ENCODE results near the gene OLAH.
"Not testable (repeated sequence)": the region's sequence is repeated elsewhere in the genome, so short reads cannot be mapped to it uniquely, and the experiment has no call there.

The OLAH gene

DNA sequence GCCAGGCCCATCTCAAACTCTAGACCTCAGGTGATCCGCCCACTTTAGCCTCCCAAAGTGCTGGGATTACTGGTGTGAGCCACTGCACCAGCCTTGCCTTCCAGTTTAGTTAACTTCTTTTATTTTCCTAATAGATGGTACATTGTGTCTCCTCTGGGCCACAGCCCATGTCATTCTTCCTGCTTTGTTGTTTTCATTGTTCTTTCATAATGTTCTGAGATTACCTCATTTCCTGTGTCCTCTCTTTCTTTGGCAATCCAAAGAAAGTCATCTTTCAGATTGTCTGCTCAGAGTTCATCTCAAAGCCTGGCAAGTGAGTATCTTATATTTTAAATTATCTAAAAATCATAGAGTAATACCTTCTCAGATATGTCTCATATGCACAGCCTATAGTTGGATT is at the start of gene OLAH:
OLAH (plus strand) TSS at position 270 of the 400 bp plus-strand sequence. CDS start 3,346 bp downstream, outside the sequence.
- DNase-seq, result no peak

DNA sequence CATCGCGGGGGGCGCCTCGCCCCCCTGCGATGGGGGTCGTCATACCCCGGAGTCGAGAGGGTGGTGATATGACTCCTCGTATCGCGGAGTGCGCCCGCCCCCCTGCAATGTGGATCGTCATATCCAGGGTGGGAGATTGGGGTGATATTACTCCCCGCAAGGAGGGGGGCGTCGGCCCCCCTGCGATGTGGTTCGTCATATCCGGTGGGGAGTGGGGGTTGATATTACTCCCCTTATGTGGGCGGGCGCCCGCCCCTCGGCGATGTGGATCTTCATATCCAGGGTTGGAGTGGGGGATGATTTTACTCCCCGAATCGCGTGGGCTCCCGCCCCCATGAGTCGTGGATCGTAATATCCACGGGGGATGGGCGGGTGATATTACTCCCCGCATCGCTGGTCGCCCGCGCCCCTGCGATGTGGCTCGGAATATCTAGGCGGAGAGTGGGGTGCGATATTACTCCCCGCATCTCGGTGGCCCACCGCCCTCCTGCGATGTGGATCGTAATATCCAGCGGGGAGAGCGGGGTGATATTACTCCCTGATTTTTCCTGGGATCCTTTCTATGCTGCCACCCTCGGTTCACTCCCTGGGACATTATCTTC is 47.7 kb upstream of the OLAH start:
- DNase-seq, result no peak

DNA sequence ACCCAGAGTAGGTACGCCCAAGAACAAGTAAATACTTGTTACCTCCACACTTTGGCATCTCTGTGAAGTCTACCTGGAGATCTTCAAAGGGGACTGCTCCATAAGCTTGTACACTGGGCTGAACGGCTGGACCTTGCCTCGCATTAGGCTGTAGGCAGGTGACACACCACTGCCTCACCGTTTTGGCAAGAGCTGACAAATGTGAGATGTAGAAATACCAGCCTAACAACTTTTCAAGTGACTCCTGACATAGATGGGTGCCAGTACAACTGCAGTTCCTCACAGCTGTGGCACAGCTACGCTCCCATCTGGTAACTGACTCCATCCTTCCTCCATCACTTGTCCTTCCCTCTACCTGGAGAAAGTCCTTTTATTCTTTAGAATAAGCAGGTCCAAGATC is 30.2 kb upstream of the OLAH start:
- not testable (repeated sequence) for DNase-seq

DNA sequence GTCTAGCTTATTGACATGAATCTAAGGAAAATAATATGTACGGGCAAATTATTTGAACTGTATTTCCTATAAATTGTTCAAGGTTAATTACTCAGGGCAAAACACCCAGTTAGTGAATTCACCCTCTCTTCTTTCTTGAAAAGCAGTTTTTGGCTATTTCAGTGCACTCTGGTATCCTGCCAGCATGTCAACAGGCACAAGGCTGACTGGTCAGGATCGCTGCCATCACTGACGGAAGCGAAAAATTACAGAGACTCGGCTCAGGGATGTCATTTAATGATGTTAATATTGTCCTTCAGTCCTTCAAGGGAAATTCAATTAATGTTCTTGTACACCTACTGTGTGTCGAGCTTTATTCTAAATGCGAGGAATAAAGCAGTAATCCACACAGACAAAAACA is 28.3 kb upstream of the OLAH start:
- DNase-seq, result no peak

DNA sequence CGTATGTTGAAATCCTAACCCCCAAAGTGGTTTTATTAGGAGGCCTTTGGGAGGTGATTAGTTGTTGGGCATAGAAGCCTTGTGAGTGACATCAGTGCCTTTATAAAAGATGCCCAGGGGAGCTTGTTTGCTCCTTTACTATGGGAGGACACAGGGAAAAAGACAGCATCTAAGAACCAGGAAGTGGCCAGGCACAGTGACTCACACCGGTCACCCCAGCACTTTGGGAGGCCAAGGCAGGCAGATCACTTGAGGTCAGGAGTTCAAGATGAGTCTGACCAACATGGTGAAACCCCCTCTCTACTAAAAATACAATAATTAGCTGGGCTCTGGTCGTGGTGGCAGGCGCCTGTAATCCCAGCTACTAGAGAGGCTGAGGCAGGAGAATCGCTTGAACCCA is 22.8 kb upstream of the OLAH start:
- DNase-seq, result not testable (repeated sequence)

DNA sequence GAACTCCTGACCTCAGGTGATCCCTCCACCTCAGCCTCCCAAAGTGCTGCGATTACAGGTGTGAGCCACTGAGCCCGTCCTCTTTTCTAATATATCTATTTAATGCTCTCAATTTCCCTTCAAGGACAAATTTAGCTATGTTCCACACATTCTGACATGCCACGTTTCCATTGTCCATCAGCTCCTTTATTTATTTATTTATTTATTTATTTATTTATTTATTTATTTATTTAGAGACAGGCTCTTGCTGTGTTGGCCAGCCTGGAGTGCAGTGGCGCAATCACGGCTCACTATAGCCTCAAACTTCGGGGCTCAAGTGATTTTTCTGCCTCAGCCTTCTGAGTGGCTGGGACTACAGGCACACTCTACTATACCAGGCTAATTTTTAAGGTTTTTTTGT is 20.7 kb upstream of the OLAH start:
- DNase-seq, result not testable (repeated sequence)

DNA sequence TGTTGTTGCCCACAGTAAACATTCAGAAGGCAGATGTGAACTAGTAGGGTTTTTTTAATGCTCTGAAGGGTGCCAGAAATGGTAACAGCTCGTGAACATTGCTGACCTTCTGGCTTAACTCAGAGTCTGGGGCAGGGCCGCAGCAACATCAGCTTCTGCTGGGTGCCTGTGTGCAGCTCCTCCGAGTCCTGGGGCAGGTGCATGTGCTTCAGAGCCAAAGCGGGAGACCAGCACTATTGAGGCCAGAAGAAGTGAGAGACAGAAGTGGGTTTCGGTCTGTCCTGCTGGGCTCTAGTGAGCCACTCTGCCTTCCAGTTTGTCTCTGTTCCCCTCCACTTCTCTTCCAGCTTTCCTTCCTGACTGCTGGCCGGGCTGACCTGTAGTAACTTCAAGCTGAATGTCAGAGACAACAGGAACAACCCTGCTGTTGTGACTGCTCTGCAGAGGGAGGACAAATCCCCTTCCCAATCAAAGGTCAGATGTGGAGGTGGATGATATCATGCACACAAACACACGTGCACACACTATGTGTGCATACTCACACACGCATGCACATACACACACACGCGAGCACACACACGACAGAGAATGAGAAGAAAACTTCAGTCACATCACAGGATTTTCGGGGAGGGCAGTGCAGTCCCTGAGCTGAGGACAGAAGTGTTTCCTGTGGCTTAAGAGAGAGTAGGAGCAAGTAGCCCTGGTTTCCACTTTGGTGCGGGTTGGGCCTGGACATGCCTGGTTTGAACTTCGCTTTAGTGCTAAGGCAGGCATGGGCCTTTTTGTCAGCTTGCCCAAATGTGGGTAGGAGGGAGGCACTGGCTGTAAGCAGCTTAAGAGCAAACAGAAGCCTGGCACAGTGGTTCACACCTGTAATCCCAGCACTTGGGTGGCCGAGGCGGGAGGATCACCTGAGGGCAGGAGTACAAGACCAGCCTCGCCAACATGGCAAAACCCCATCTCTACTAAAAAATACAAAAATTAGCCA is 19.4 kb upstream of the OLAH start:
- DNase-seq, result not testable (repeated sequence)

DNA sequence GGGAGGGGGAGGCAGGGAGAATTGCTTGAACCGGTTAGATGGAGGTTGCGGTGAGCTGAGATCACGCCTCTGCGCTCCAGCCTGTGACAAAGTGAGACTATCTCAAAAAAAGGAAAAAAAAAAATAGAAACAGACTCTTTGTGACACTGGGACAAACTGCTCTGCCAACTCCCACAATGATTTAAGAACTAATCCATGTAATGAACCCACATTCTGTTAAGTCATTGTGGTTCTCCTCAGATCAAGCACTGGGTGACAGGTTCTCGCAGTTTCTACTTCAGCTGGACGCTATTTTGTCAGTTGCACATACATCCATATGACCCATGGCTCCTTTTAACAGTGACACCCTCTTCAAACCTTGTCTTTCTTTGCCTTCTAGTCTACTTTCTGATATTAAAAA is 18.7 kb upstream of the OLAH start:
- DNase-seq, result not testable (repeated sequence)

DNA sequence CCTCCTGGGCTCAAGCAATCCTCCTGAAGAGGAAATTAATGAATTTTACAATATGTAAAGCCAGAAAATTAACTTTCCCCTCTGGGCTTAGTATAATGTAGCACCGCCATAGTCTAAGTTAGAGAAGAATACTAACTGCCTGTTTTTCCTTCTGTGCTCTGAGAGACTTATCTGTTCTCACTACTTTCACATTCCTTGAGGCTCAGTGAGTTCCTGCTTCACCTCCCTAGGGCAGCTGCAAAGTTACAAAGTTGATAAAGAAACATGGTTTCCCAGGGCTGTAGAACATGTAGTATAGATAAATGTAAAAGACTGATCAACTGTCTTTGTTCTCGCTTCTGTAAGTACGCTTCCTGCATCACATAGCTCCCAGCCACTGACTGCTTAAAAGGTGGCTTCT is 16.0 kb upstream of the OLAH start:
- DNase-seq, result no peak

DNA sequence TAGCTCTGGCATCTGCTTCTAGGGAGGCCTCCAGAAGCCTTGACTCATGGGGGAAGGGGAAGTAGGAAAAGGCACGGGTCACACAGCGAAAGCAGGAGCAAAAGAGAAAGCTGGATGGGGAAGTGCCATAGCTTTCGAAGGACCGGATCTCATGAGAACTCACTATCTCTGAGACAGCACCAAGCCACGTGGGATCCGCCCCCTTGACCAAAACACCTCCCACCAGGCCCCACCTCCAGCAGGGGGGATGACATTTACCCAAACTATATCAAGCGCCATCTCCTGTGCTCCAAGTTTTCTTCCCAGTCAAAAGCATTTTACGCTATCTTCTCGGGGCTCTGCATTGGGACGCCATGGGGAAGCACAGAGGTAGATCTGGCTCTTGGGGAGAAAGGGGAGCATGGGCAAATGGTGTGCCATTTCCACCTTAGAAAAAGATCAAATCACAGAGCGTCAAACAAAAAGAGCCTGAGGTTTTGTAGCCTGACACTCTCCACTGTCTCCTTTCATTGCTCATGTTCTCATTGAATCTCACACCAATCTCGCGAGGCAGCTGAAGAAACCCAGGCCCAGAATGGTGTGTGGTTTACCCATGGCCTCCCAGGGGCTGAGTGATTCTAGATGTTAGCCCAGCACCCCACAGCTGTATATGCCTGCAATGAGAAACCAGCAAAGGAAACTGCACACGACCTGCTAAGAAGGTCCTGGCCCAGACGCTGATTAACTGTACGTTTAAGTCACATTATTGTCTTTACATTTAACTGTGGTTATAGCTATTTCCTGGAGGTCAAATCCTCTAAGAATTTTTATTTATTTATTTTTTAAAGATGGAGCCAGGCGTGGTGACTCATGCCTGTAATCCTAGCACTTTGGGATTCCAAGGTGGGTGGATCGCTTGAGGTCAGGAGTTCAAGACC is 8.1 kb upstream of the OLAH start:
- DNase-seq, result no peak

DNA sequence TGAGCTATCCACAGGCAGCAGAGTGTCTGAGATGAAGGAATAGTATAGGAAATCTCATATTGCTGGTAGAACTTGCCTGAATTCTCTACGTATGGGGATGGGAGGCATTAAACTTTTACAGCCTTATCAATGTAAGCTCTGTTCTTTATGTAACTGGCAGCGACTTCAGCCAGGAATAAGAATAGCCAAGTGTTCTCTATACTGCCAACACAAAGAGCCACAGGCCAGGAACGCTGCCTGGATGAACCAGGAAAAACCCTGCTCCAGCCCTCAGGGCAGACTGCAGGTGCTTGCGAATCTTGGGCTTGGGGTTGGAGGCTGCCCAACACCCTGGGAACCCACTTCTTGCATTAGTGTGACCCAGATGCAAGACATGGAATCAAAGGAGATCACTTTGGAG is 6.1 kb upstream of the OLAH start:
- no peak for DNase-seq

DNA sequence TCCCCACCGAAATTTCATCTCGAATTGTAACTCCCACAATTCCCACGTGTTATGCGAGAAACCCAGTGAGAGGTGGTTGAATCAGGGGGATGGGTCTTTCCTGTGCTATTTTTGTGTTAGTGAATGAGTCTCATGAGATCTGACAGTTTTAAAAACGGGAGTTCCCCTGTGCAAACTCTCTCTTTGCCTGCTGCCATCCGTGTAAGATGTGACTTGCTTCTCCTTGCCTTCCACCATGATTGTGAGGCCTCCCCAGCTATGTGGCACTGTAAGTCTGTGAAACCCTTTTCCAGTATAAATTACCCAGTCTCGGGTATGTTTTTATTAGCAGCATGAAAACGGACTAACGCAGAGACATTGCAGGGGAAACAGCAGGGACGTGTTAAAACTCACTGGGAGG is 5.3 kb upstream of the OLAH start:
- DNase-seq, result no peak

DNA sequence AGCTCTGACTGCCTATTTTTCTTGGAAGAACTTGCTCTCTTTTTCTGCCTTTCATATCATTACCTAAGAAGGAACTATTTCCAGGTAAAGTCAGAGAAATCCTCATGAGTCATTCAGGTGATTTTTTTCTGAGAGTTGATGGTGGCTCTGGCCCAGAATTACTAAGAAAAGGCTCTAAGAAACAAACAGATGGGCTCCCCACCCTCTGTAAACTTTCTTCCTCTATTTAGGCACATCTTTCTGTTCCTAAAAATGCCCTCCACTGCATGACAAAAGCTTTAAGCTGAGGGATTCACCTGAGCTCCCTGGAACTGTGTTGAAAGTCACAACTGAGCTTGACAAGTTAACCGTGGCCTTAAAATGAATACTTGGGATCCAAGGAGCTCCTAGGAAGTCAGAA is 1.6 kb downstream of the OLAH start:
- DNase-seq, result no peak

DNA sequence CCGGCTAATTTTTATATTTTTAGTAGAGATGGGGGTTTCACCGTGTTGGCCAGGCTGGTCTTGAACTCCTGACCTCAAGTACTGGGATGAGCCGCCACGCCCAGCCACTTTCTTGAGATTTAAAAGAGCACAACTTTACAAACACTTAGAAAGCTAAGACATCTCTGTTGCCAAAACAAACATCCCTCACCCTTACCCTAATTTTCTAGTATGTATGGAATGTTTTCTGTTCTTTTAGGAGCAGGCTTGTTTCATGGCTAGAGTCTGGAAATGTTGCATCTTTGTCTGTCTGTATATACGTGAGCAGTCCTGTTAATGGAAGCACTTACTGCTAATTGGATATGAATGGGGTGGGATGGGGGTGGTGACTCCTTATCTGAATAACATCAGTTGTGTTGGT is 2.9 kb downstream of the OLAH start:
- DNase-seq, result no peak

DNA sequence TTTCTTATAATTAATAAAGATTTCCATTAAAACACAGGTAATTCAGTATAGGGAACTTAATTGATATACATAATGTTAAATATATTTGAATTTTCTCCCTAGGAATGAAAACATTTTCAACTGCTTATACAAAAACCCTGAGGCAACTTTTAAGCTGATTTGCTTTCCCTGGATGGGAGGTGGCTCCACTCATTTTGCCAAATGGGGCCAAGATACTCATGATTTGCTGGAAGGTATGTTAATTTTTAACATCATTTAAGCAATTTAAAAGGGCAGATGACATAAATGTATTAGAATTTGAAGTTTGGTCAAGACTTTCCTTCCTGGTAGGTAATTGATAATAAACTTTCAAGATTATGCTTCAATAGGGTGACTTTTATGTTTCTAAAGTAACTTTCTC is 5.8 kb downstream of the OLAH start:
- DNase-seq, result no peak

DNA sequence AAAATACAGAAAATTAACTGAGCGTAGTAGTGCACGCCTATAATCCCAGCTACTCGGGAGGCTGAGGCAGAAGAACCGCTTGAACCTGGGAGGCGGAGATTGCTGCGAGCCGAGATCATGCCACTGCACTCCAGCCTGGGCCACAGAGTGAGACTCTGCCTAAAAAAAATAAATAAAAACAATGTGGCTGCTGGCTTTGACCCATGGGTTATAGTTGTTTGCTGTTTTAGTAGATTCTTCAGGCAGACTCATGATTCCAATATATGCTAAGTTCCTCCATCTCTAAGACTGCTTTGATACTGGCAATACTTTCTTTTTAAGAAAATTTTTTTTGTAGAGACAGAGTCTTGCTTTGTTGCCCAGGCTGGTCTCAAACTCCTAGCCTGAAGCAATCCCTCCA is 8.4 kb downstream of the OLAH start:
- no peak for DNase-seq

DNA sequence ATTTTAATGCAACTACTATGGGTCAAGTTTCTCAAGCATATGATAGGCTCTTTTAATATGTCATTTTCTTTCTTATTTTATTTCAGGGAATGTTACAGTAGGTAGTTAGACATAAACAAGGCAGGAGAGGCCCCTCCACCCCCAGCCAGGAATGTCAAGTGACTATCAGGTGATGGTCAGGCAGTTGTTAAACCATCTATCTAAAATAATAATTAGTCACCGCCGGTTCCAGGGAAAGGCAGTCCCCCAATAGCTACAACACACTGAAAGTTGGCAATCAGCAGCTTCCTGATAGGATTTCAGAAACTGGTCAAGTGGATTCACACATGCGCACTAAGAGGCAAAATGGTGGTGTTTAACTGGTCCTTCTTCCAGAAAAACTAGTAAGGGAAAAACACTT is 9.3 kb downstream of the OLAH start:
- DNase-seq, result no peak

DNA sequence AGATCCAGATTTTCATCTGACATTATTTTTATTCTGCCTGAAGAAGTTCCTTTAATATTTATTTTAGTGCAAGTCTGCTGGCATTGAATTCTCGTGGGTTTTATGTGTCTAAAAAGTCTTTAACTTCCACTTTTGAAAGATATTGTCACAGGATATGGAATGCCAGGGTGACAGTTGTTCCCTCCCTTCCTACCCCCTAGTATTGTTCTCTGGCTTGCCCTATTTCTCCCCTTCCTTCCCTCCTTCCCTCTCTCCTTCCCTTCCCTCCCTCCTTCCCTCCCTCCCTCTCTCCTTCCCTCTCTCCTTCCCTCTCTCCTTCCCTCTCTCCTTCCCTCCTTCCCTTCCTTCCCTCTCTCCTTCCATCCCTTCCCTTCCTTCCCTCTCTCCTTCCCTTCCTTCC is 14.9 kb downstream of the OLAH start:
- no peak for DNase-seq

DNA sequence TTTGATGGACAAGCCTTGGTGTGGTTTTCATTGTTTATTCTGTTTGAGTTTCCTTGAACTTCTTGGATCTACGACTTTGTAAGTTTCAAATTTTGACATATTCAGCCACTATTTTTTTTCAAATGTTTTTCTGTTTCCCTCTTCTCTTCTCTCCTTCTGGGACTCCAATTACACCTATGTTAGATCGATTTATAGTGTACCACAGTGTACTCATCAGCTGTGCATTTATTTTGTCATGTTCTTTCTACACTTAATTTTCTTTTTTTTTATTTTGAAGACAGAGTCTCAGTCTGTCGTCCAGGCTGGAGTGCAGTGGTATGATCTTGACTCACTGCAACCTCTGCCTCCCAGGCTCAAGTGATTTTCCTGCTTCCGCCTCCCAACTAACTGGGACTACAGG is 16.2 kb downstream of the OLAH start:
- no peak for DNase-seq

DNA sequence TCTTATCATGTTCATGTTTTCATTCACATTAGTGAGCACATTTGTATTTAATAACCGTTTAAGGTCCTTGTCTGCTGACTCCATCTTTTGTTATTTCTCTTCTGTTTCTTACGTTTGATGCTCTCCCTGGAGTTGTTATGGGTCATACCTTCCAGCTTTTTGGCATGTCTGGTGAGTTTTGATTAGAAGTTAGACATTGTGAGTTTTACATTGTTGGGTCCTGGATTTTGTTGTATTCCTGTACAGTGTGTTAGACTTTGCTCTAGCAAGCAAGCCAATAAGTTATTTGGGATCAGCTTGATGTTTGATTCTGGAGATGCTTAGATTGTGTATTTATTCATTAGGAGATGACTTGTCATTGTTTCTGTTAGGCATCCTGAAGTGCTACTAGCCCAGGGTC is 16.9 kb downstream of the OLAH start:
- no peak for DNase-seq

DNA sequence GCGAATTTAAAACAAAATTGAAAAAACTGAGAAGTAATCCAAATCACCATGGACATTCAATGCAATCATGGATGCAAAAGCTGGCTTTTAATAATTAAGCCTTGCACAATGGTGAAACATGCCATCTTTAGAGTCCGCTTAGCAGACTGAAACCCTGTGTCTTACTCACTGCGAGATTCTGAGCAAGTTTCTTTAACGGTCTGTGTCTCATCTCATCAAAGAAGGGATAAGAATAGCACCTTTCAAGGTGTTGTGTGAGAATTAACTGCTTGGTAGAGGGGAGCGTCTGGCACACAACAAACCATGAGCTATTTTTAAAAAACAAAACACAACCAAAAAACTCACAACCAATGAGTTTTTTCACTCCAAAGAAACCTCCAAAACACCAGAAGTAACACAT is 23.4 kb downstream of the OLAH start:
- no peak for DNase-seq

DNA sequence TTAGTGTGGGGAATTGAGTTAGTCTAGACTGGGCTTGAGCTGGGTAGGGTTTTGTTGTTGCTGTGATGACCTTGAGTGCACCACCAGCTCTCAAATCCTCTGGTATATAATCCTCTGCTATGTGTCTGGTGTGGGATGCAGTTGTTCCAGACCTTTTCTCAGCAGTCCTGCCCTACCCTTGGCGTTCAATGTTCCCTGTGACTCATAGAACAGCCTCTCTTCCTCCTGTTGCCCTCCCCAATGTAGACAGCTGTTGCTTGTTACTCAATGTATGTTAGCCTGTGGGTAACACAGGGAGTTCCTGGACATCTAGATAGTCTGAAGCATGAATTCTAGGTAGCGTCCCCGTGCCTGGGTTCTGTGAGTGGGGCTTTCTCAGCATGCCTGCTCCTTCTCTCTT is 25.1 kb downstream of the OLAH start:
- no peak for DNase-seq

DNA sequence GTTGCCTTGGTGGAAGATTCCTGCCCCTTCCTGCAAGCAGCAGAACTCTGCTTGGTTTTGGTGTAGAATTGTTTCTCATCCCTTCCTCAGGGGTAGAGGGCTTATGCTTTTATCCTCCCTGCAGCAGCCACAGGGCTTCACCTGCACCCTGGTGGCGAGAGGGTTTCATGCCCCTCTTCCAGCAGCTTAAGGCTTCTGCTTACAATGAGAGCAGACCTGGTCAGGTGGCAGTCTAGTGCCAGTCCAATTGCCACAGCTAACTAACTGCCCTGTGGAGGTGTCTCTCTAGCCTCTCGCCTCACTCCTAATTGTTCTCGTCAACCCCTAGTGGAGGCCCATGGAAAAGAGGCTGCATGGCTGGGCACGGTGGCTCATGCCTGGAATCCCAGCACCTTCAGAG is 25.5 kb downstream of the OLAH start:
- no peak for DNase-seq

All from activated CD4-positive, alpha-beta T cell treated with anti-CD3 and anti-CD28 coated beads, Interleukin-2, amount 50 U/mL, for 48 hours (primary cell).